H1 (cell line): Measurements from ENCODE around the gene SPSB2. TPM values are rescaled to one million over a fixed set of nuclear protein-coding genes. Genes with fewer than 3 reads are reported as not detected.

Experiments
- CTCF ChIA-PET: fragments of 300-600 bp; sonication (Branson Sonifier 250); formaldehyde crosslinking; loops from one replicate; lab custom pipeline; 2021; ENCODE audit not compliant: partially characterized antibody; lab: Charles Lee
- POLR2A ChIA-PET: fragments of 300-600 bp; sonication (Branson Sonifier 250); formaldehyde crosslinking; loops from one replicate; lab custom pipeline; 2021; ENCODE audit warnings: inconsistent platforms; ENCODE audit not compliant: partially characterized antibody; lab: Charles Lee
- DNase-seq, 2 experiments: peaks; one replicate each; pipeline versions ENCODE4 v3.0.0 to v3.0.0-alpha.2; 2010 to 2022; ENCODE audit warnings: low spot score in 2 of 2, low read depth in 1 of 2, mixed read lengths in 1 of 2
- FAIRE-seq: peaks from 2 replicates; lab custom pipeline; 2011; peaks lifted over from hg19 to GRCh38; lab: Jason Lieb, UNC
- H2AFZ ChIP-seq: 2 replicates; pipeline ENCODE4 v1.8.1; 2012; ENCODE audit warnings: low read length, inconsistent platforms
- H2AK5ac ChIP-seq: 2 replicates; pipeline ENCODE4 v1.6.1; 2013; ENCODE audit warnings: low read depth, low read length
- H2BK120ac ChIP-seq: replicated peaks from 2 replicates; pipeline ENCODE3; 2013; ENCODE audit warnings: low read depth, low read length, inconsistent platforms
- H2BK12ac ChIP-seq: 2 replicates; pipeline ENCODE4 v1.6.1; 2013; ENCODE audit warnings: low read depth, low read length
- H2BK15ac ChIP-seq: 2 replicates; pipeline ENCODE4 v1.6.1; 2013; ENCODE audit warnings: low read length
- H2BK20ac ChIP-seq: 2 replicates; pipeline ENCODE4 v1.6.1; 2013; ENCODE audit warnings: low read length
- H2BK5ac ChIP-seq: 2 replicates; pipeline ENCODE4 v1.6.1; 2013; ENCODE audit warnings: low read depth, low read length
- H3K14ac ChIP-seq: 2 replicates; pipeline ENCODE4 v1.6.1; 2013; ENCODE audit warnings: inconsistent platforms; ENCODE audit not compliant: insufficient read length
- H3K18ac ChIP-seq: 2 replicates; pipeline ENCODE4 v1.6.1; 2013; ENCODE audit warnings: low read length; ENCODE audit errors: extremely low read depth
- H3K23ac ChIP-seq: 2 replicates; pipeline ENCODE4 v1.6.1; 2013; ENCODE audit warnings: inconsistent platforms; ENCODE audit not compliant: insufficient read length
- H3K23me2 ChIP-seq: 2 replicates; pipeline ENCODE4 v1.6.1; 2013; ENCODE audit warnings: low read depth, low read length
- H3K27ac ChIP-seq: 2 replicates; pipeline ENCODE4 v1.6.1; 2011; ENCODE audit warnings: low read depth, low read length, inconsistent platforms
- H3K27me3 ChIP-seq, 4 experiments: replicated peaks in 1 of 4; 1 replicate in 1 of 4; 2 replicates in 3 of 4; pipeline versions ENCODE4 v1.6.1 to v1.8.1; 2011 to 2013; ENCODE audit warnings: low read length in 3 of 4, mild to moderate bottlenecking in 3 of 4, inconsistent platforms in 2 of 4, mixed read lengths in 2 of 4, moderate library complexity in 1 of 4; ENCODE audit not compliant: control insufficient read depth in 3 of 4, insufficient read depth in 3 of 4; ENCODE audit errors: extremely low read depth in 1 of 4
- H3K36me3 ChIP-seq, 4 experiments: 2 replicates each; pipeline versions ENCODE4 v1.6.1 to v1.8.1; 2011 to 2013; ENCODE audit warnings: mild to moderate bottlenecking in 4 of 4, low read length in 3 of 4, moderate library complexity in 2 of 4, control low read depth in 1 of 4, inconsistent platforms in 1 of 4; ENCODE audit not compliant: insufficient read depth in 4 of 4, control insufficient read depth in 2 of 4
- H3K4ac ChIP-seq: replicated peaks from 2 replicates; pipeline ENCODE3; 2013; ENCODE audit warnings: low read length, low read depth, mixed read lengths, inconsistent platforms; ENCODE audit not compliant: insufficient read length
- H3K4me1 ChIP-seq, 4 experiments: replicated peaks in 1 of 4; 1 replicate in 1 of 4; 2 replicates in 3 of 4; pipeline versions ENCODE4 v1.6.1 to v1.8.1; 2011 to 2013; ENCODE audit warnings: low read length in 3 of 4, inconsistent platforms in 2 of 4, mixed read lengths in 1 of 4; ENCODE audit not compliant: insufficient read depth in 4 of 4, control insufficient read depth in 3 of 4
- H3K4me2 ChIP-seq, 2 experiments: 2 replicates each; pipeline versions ENCODE4 v1.6.1 to v1.8.1; 2011 to 2013; ENCODE audit warnings: low read depth in 2 of 2, low read length in 2 of 2, control low read depth in 1 of 2, inconsistent platforms in 1 of 2, mild to moderate bottlenecking in 1 of 2; ENCODE audit not compliant: insufficient read depth in 1 of 2
- H3K4me3 ChIP-seq, 4 experiments: fragments of 200-600, 300-600 bp in 1 of 4; sonication (generic), shearing (Covaris generic), sonication (Bioruptor Twin) in 1 of 4; 2 replicates each; pipeline versions ENCODE4 v1.5.1 to v1.8.1; 2011 to 2016; ENCODE audit warnings: low read length in 4 of 4, low read depth in 3 of 4, control low read depth in 2 of 4, inconsistent platforms in 2 of 4, mild to moderate bottlenecking in 2 of 4, mixed read lengths in 1 of 4, moderate library complexity in 1 of 4; ENCODE audit not compliant: insufficient read depth in 2 of 4; ENCODE audit errors: extremely low read depth in 1 of 4
- H3K56ac ChIP-seq: replicated peaks from 2 replicates; pipeline ENCODE3; 2013; ENCODE audit warnings: low read depth, mild to moderate bottlenecking, mixed read lengths, low read length, inconsistent platforms; ENCODE audit not compliant: insufficient read length
- H3K79me1 ChIP-seq: 2 replicates; pipeline ENCODE4 v1.6.1; 2013; ENCODE audit warnings: low read depth, low read length, control low read depth
- H3K79me2 ChIP-seq, 2 experiments: 2 replicates each; pipeline versions ENCODE4 v1.6.1 to v1.8.1; 2012 to 2013; ENCODE audit warnings: low read length in 2 of 2, mild to moderate bottlenecking in 2 of 2, inconsistent platforms in 1 of 2; ENCODE audit not compliant: insufficient read depth in 2 of 2, control insufficient read depth in 1 of 2
- H3K9ac ChIP-seq, 4 experiments: replicated peaks in 1 of 4; 1 replicate in 1 of 4; 2 replicates in 3 of 4; pipeline versions ENCODE4 v1.6.1 to v1.8.1; 2011 to 2013; ENCODE audit warnings: low read depth in 3 of 4, low read length in 3 of 4, control low read depth in 2 of 4, mild to moderate bottlenecking in 2 of 4, moderate library complexity in 2 of 4, inconsistent platforms in 1 of 4; ENCODE audit errors: extremely low read depth in 1 of 4
- H3K9me3 ChIP-seq, 2 experiments: 2 replicates each; pipeline versions ENCODE4 v1.6.1 to v1.8.1; 2012 to 2013; ENCODE audit warnings: mild to moderate bottlenecking in 2 of 2, moderate library complexity in 2 of 2, control low read depth in 1 of 2, inconsistent platforms in 1 of 2, low read depth in 1 of 2, low read length in 1 of 2, mixed read lengths in 1 of 2; ENCODE audit not compliant: insufficient read depth in 2 of 2
- H4K20me1 ChIP-seq, 2 experiments: replicated peaks in 1 of 2; 2 replicates each; pipeline versions ENCODE3 to v1.8.1; 2011 to 2013; ENCODE audit warnings: inconsistent platforms in 2 of 2, low read length in 2 of 2, mild to moderate bottlenecking in 1 of 2; ENCODE audit not compliant: insufficient read depth in 2 of 2, control insufficient read depth in 1 of 2
- H4K5ac ChIP-seq: 2 replicates; pipeline ENCODE4 v1.6.1; 2013; ENCODE audit warnings: low read length, low read depth, mixed read lengths, inconsistent platforms; ENCODE audit not compliant: insufficient read length
- H4K8ac ChIP-seq: 2 replicates; pipeline ENCODE4 v1.8.0; 2013; ENCODE audit warnings: mild to moderate bottlenecking, moderate library complexity, low read length, inconsistent platforms; ENCODE audit not compliant: insufficient read depth; ENCODE audit errors: extremely low read depth
- H4K91ac ChIP-seq: replicated peaks from 2 replicates; pipeline ENCODE3; 2013; ENCODE audit warnings: low read length, mixed read lengths, inconsistent platforms; ENCODE audit not compliant: insufficient read length
- CBX8 ChIP-seq: fragments of 300-800, 300-1000 bp; sonication (generic); IDR thresholded peaks from 2 replicates; pipeline ENCODE4 v1.7.1; 2016; ENCODE audit warnings: low read depth, low read length, borderline replicate concordance
- EZH2 ChIP-seq: fragments of 200-600 bp; sonication (generic); IDR thresholded peaks from 2 replicates; pipeline ENCODE4 v1.7.1; 2012; ENCODE audit warnings: low read depth, mild to moderate bottlenecking, moderate library complexity, low read length, inconsistent platforms; ENCODE audit not compliant: severe bottlenecking
- FOSL1 ChIP-seq: IDR thresholded peaks from 2 replicates; pipeline ENCODE4 v1.6.1; 2011; ENCODE audit warnings: mild to moderate bottlenecking, low read depth, low read length, moderate library complexity; ENCODE audit not compliant: insufficient read depth
- HDAC2 ChIP-seq, 2 experiments: fragments of 300-600 bp in 1 of 2; sonication (generic) in 1 of 2; IDR thresholded peaks; 2 replicates each; pipeline ENCODE4 v1.6.1; 2011 to 2012; ENCODE audit warnings: low read depth in 2 of 2, low read length in 2 of 2, mild to moderate bottlenecking in 2 of 2, moderate library complexity in 2 of 2, borderline replicate concordance in 1 of 2, inconsistent platforms in 1 of 2
- JUN ChIP-seq: IDR thresholded peaks from 2 replicates; pipeline ENCODE4 v1.6.1; 2011; ENCODE audit warnings: low read depth, mild to moderate bottlenecking, improper control_type of control experiment, low read length
- NRF1 ChIP-seq: IDR thresholded peaks from 2 replicates; pipeline ENCODE4 v1.6.1; 2011; ENCODE audit warnings: mild to moderate bottlenecking, low read depth, low read length, improper control_type of control experiment
- PHF8 ChIP-seq: fragments of 200-600 bp; sonication (generic); conservative IDR thresholded peaks from 2 replicates; pipeline ENCODE4 v1.7.1; 2012; ENCODE audit warnings: low read depth, mild to moderate bottlenecking, inconsistent platforms, low read length, moderate library complexity
- POLR2AphosphoS5 ChIP-seq: IDR thresholded peaks from 2 replicates; pipeline ENCODE4 v1.6.1; 2011; ENCODE audit warnings: low read depth, low read length
- RBBP5 ChIP-seq: IDR thresholded peaks from 2 replicates; pipeline ENCODE4 v1.7.1; 2012; ENCODE audit warnings: low read depth, mild to moderate bottlenecking, inconsistent platforms, low read length, moderate library complexity, borderline replicate concordance
- SRF ChIP-seq: IDR thresholded peaks from 2 replicates; pipeline ENCODE4 v1.6.1; 2011; ENCODE audit warnings: mild to moderate bottlenecking, low read depth, low read length, moderate library complexity
- SUZ12 ChIP-seq: fragments of 200-600 bp; sonication (generic); IDR thresholded peaks from 2 replicates; pipeline ENCODE4 v1.6.1; 2012; ENCODE audit warnings: mild to moderate bottlenecking, inconsistent platforms, low read length, moderate library complexity, mixed read lengths
- WGBS, 2 experiments: shearing (Covaris generic) in 1 of 2; methylation state at CpG; one replicate each; pipeline versions ENCODE4 v1.1.6 to v1.1.7; 2013 to 2015; ENCODE audit warnings: low lambda C conversion rate in 2 of 2, mixed read lengths in 2 of 2, inconsistent platforms in 1 of 2, low coverage in 1 of 2, missing lambda C conversion rate in 1 of 2; ENCODE audit not compliant: insufficient replicate concordance in 2 of 2, insufficient coverage in 1 of 2, insufficient read length in 1 of 2; ENCODE audit errors: extremely low coverage in 1 of 2, missing lambda C conversion rate in 1 of 2; 5-methylcytosine and 5-hydroxymethylcytosine counted together
- polyA plus RNA-seq, 7 experiments: library from polyadenylated mRNA; depleted of rRNA in 3 of 7; stranded (reverse) in 5 of 7; unstranded in 2 of 7; fragments of >200 nt in 5 of 7; fragments of 200-250 nt in 2 of 7; gene quantifications; 1 replicate in 5 of 7; 2 replicates in 1 of 7; 4 replicates in 1 of 7; pipeline versions ENCODE4 v1.2.1 to v1.2.3, GENCODE V29; 2011 to 2013; ENCODE audit warnings: missing spikeins in 2 of 7, mixed read lengths in 2 of 7
- total RNA-seq: library from RNA; stranded (reverse); fragmentation: NEBNext Ultra II Directional; extraction: Animal tissue kit (Norgen Biotek cat#: 25700); gene quantifications from 2 replicates; pipeline ENCODE4 v1.2.1, GENCODE V29; 2021

Gene SPSB2
- total and polyA plus RNA-seq, 2 of the 8 experiments (the other 6 are each of a cell fraction or from before 2014, with no cell fraction given) = 13.0 to 23.2 TPM

DNA sequence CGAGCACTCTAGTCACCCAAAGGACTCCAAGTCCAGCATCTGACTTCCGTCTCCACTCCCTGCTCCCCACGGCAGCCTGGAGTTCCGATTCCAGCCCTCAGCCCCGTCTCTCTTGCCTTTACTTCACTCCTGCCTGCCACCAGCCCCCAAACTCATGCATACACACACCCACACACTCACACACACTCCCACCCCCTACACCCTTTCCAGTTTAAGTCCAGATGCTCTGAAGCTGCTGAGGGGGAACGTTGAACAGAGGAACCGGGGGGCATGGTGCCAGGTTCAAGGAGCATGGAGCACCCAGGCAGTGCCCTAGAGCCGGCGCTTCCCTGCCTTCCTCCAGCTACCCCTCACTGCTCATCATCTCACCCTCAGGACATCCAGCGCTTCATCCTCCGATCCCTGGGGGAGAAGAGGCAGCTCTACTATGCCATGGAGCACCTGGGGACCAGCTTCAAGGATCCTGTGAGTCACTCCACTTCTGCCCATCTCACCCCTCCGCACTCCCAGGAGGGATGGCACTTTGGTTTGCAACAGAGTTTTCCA is 41.6 kb downstream of the SPSB2 start:
- Histone ChIP-seq H2BK15ac (no peak overlapping the region), H2AK5ac (no peak overlapping the region), H2AFZ (no peak overlapping the region), H3K56ac (no peak overlapping the region), H3K23me2 (peaks cover 9% of the 10 kb centered on the region; the same call in 1 of the 2 replicates), H3K4me1 (peaks cover 4 to 18% (median 10%) of the 10 kb centered on the region in 4 experiments), H3K23ac (no peak overlapping the region), H3K79me1 (peaks cover 4% of the 10 kb centered on the region), H3K4me2 (no peak overlapping the region), H2BK12ac (no peak overlapping the region), H4K91ac (no peak overlapping the region), H3K4ac (no peak overlapping the region), H3K36me3 (peaks cover 17 to 41% (median 33%) of the 10 kb centered on the region in 4 experiments), H3K14ac (no peak overlapping the region), H2BK5ac (no peak overlapping the region), H4K8ac (no peak overlapping the region), H3K79me2 (peaks cover 0 to 9% of the 10 kb centered on the region in 2 experiments; a peak in 1 of 4 replicates), H4K20me1 (peaks cover 0 to 4% of the 10 kb centered on the region in 2 experiments), H3K9me3 (no peaks in the 10 kb centered on the region), H3K9ac (no peak overlapping the region), H2BK20ac (no peak overlapping the region), H4K5ac (no peak overlapping the region), H3K27ac (no peak overlapping the region), H3K4me3 (no peak overlapping the region), H3K18ac (no peak overlapping the region), H2BK120ac (no peak overlapping the region), H3K27me3 (no peaks in the 10 kb centered on the region; a peak in 2 of 7 replicates)
- ChIA-PET CTCF (interaction anchor here (0.6 to 23.7 kb wide), 6 partner anchors 16 to 268 kb away, joined by 3 to 532 read pairs (median 148); partner anchors contain the start of genes CD4, CDCA3, GNB3 and LAG3), POLR2A (interaction anchor here (1.1 to 27.1 kb wide), 6 partner anchors 10 to 79 kb away, joined by 3 to 388 read pairs (median 14); partner anchors contain the start of genes CDCA3, GNB3, GPR162 and MLF2)
- TF ChIP-seq FOSL1 (no peak), POLR2AphosphoS5 (no peak), RBBP5 (no peak), NRF1 (no peak), SUZ12 (no peak), EZH2 (no peak), PHF8 (no peak), JUN (no peak), HDAC2 (IDR thresholded peaks at IDR 0.05; ENCODE audit: borderline replicate concordance in 1 of 2, low read depth in 2 of 2, low read length in 2 of 2) (no peak), SRF (no peak), CBX8 (no peak)
- WGBS, 2 experiments = 91% methylated on average over 12 of the region's 12 CpGs; no CpG with 5 or more reads in 1 of the 2 experiments
- DNase-seq (no peak), FAIRE-seq (no peak)
